Stimulated activated naive CD4-positive, alpha-beta T cell treated with Interleukin-2 at 50 U/mL for 16 hours (primary cell): ENCODE measurements around the gene GJB2.

Experiments
- DNase-seq: peaks from one replicate; lab custom pipeline; 2025; lab: John Stamatoyannopoulos, UW

Gene GJB2

DNA sequence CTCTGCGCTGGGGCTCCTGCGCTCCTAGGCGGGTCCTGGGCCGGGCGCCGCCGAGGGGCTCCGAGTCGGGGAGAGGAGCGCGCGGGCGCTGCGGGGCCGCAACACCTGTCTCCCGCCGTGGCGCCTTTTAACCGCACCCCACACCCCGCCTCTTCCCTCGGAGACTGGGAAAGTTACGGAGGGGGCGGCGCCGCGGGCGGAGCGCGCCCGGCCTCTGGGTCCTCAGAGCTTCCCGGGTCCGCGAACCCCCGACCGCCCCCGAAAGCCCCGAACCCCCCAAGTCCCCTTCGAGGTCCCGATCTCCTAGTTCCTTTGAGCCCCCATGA lies at the start of gene GJB2:
GJB2 (minus strand) TSS at position 103 of the 326 bp plus-strand sequence. CDS start 3,357 bp downstream, outside the sequence.
- no peak for DNase-seq

DNA sequence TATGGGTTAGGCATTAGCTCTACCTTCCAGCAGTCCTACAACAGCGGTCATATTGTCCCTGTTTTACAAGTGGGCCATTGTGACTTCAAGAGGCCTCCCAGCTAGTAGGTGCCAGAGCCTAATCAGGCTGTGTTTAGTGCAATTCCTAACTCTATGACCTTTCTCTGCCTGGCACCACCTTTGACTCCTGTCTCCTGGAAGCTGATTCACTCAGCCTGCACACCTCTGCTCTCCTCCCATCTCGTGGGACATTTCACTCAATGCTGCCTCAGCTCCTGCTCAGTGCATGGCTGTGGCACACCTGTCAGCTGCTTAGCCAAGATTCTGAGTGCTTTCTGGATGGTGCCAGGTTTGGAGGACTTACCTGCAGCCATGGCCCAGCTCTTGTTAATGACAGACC lies 48.9 kb upstream of the GJB2 start:
- DNase-seq = no peak

DNA sequence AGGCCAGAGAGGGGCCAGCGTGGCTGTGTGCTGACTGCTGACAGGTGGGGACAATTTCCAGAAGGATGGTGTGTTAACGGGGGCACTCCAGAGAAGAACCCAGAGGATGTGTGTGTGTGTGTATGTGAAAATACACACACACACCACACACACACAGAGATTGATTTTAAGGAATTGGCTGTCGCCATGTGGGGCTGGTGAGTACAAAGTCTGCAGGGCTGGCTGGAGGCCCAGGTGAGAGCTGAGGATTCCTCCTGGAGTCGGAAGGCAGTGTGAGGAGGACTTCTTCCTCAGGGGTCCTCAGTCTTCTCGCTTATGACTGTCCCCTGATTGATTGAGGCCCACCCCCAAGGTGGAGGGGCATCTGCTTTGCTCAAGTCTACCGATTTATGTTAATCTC lies 47.0 kb upstream of the GJB2 start:
- DNase-seq = no peak

DNA sequence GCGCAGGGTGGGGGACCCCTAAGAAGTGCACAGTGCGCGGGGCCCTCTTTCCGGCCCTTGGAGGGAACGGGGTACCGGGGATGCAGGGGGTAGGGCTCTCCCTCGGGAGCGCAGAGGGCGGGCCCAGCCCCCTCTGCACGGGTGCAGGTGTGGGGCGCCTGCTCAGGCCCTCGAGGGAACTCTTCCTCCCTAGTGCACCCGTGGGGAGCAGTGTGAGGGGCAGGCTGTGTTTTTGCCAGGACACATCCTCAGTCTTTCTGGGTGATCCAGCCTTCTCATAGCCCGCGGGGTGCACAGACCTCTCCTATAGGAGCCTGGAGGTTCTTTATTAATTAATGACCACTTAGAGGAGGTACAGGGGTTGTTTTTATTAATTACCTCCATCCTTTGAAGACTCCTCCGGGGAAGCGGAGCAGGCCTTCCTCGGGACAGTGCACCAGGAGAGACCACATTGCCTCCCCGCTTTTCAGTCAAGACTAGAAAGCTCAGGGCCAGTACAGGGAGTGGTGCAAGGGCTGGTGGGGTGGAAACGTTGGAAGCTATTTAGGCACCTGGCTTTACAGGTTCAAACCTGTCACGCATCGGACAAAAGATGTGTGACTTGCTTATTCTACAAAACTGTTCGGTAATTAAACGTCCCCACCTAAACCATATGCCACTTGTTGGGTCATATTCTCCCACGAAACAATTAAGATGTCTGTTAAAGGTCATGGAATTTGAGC lies 40.0 kb upstream of the GJB2 start:
- DNase-seq = no peak

DNA sequence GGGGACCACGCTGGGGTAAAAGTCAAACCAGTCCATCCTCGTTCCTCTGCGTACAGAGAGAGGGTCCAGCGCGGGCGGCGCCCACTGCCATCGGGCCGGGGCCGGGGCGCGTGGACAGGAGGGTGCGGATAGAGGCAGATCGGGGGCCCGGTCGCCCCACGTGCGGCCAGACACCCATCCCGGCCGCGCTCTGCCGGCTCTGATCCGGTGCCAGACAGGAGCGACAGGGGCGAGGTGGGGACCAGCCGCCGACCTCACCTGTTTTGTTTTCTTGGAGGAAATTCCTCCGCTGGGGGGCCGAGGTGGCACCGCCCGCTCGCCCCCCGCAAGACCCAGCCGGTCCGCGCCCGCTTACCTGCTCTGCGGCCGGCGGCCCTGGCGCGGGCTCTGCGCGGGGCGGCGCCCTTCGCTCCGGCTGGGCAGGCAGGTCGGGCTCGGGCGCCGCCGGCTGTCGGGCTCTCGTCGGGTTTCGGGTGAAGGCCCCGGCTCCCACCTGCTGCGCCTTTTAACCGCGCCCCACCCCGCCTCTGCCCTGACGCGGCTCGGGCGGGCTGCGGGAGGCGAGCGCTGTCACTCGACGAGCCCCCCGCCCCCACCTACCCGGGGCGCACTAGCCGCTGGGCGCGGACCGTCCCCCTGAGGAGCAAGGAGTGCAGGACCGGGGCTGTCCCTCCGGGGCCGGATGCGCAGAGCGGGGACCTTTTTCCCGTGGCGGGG lies 39.3 kb upstream of the GJB2 start, which contains the start of gene GJB6:
GJB6 (minus strand) TSS at position 481 of the 717 bp plus-strand sequence. CDS start 8,839 bp downstream, outside the sequence.
- DNase-seq = peak; percentile 6

DNA sequence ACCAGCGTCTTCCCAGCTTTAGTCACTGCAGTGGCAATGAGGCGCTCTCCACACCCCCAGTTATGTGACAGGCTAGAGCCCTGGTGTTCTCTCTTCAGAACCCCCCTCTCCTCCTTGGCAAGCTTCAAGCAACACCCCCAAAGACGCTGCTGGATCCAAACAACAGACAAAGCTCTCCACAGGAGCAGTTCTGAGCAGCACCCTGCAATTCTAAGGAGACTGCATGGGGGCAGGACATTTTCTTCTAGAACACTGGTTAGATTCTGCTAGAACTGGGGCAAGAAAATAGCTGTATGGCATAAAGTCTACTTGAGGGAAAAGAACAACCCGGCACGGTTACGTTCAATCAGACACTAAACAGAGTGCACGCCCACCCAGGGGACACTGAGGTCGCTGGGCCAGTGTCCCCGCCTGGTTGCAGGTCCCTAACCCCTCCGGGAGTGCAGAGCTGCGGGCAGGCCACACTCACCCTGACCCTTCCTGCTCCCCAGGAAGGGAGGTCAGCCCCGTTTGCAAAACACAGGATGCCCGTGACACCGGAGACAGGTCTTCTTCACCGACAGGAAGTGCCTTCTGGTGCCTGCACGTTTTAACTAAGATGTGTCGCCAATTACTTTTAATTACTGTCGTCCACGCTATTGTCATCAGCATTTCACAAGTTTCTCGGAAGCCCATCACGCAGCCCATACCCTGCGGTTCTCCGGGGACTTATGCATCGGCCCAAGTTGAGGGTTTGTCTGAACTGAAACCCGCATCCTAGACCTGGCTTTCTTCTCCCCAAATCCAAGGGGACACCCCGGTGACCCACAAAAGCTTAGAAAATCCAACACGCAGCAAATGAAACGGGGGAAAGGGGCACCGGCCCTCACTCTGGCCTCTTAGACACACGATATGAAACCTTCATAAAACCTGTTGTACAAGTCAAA lies 38.4 kb upstream of the GJB2 start:
- DNase-seq = no peak

DNA sequence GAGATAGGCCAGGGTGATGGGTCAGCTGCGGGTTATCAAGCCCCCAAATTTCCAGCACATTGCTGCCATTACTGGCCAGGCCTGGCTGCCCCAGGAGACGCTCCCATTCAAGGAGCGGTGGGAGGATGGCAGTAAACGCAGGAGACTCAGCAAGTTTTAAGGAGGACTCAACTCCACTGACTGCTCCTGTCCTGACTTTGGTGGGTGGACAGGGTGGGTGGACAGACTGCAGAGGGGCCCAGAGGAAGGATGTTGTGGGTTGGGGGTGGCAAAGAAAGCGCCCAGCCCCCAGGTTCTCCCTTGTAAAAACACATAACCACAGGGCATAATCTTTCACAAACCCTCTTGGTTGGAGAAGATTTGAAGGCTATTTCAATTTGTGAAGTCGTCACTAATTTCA lies 35.0 kb upstream of the GJB2 start:
- DNase-seq = no peak

DNA sequence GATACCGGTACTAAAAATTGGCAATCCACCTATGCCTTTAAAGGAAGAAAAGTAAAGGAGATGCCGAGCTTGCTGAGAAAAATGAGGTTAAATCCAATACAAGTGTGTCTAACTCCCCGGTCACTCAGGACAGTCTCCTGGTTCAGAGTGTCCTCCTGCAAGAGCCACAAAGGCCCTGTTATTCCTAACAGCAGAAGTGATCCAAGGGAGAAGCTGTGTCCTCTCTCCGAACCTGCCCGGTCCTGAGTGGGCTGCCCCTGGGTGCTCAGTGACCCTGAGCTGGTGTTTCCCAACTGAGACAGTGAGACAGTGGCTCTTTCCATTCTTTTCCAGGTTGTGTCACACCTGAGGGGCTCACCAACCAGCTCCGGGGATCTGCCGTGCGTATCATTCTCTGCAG lies 34.5 kb upstream of the GJB2 start:
- no peak for DNase-seq

DNA sequence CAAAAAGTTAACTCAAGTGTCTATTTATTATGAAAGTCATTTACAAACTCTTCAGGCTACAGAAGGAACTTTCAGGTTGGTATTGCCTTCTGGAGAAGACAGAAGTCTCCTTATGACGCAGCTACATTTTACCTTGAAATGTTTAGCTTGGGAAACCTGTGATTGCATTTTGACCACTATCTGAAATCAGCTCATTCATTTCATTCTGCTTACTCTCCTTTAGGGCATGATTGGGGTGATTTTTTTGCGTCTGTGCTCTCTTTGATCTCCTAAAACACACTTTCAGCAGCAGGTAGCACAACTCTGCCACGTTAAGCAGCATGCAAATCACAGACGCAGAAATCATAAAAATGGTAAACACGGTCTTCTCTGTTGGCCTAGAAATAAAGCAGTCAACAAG lies 29.8 kb upstream of the GJB2 start:
- no peak for DNase-seq

DNA sequence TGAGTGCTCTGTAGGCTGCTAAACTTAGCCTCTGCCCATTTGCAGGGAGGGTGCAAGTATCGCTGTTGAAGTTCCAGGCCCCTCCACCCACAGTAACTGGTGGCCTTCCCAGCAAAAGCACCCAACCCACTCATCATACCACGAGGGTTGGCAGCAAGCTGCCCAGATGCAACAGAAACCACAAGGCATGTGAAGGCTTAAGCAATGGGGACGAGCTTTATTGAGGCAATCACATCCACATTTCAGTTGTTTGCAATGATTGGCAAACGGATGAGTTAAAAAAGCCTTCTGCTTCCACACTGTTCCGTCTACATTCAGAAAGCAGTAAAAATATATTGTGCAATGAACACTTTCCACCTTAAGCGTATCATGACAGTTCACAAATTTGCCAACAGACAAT lies 29.0 kb upstream of the GJB2 start:
- no peak for DNase-seq

DNA sequence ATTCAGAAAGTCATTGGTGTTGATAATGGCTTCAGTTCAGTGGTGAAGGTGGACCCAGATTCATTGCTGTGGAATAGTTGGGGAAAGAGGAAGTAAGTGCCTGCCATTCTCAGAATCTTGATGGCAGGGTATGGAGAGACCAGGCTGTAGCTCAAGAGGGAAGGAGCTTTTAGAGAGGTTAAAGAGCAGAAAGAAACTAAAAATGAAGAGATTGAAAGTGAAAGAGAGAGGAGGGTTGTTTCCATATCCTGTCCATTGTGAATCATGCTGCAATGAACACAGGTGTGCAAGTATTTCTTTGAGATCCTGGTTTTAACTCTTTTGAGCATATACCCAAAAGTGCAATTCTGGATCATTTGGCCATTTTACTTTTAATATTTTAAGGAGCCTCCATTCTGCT lies 26.8 kb upstream of the GJB2 start:
- no peak for DNase-seq

DNA sequence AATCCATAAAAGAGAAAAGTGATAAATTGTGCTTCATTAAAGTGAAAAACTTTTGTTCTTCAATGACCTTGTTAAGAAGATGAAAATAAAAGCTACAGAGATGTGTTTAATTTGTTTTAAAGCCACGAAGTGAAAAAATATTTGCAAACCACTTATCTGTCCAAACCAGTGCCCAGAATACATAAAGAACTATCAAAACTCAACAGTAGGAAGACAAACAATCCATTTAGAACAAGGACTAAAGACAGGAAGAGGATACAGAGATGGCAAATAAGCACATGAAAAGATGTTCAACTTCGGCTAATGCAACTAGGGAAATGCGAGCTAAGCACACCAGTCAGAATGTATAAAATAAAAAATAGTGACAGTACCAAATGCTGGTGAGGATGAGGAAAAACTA lies 24.4 kb upstream of the GJB2 start:
- no peak for DNase-seq

DNA sequence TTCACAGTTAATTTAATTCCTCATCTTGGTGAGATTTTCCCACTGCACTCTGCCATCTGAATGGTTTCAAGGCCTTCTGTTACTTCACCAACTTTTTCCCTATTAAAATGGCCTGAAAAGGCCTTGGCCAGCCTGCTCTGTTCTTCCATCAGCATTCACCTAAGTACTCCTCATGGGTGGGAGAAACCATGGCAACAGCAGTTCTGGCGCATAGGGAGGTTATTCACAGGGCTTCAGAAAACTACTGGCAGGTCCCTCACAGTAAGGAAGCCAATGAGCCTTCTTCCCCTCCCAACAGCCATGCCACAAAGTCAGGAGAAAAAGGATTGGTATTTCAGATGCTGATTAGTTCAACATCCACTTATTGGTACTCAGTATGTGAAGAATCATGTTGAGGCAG lies 17.2 kb upstream of the GJB2 start:
- no peak for DNase-seq

DNA sequence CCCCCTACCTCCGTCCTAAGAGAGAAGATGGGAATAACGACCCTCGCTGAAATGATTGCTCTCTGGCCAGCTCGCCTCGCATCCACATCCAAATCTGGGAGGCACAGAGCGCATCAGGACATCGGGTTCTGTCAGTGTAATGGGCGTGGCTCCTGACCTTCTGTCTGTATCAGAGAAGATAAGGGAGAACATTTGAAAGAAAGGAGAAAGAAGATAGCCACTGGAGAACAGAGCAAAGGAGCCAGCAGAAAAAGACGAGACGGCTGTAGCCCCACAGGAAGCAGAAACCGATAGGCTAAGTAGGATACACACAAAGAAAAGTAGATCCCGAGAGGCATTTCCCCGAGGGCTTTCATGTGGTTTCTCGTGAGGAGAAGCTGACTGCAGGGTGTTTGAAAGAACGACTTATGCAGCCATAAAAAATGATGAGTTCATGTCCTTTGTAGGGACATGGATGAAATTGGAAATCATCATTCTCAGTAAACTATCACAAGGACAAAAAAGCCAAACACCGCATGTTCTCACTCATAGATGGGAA lies 14.0 kb upstream of the GJB2 start:
- DNase-seq = no peak

DNA sequence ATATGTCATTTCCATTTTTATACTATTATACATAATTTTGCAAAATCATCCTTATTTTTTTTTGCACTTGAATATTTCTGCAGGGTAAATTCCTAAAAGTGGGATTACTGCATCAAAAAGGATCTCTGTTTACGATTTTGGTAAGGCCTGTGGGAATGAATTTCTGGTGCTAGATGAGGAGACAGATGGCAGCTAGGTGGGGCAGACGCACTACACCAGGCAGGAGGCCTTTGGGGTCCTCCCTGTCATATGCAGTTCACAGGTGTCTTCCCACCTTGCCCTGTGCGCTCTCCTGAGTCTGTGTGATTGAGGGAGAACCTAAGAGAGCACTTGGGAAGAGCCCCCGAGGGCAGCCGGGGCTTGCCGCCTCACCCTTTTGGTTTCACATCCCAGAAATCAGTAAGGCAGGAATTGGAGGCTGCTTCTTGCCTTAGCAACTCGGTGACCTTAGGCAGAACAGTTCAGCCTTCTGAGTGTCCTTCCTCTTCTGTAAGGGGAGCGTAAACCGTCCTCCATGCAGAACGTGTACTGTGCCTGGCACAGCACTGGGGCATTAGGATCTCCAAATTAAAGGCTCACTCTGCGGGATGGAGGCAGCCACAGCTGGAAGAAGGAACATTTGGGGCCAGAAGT lies 13.4 kb upstream of the GJB2 start:
- DNase-seq = no peak

DNA sequence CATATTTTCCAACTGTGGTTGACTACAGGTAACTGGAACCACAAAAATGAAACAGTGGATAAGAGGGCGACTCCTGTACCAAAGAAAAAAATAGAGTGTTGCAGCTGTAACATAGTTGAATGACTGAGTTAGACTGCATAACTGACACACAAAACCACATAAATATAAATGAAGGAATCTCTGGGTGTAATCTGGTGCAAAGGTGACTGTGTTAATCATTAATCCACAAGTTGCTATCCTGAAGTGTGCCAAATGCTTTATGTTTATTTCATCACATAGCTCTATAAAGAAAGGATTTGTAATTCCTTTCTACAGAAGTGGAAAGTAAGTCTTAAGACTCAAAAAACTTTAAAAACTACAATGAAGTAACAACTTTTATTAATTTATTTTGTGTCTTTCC lies 6.0 kb upstream of the GJB2 start:
- DNase-seq = no peak

DNA sequence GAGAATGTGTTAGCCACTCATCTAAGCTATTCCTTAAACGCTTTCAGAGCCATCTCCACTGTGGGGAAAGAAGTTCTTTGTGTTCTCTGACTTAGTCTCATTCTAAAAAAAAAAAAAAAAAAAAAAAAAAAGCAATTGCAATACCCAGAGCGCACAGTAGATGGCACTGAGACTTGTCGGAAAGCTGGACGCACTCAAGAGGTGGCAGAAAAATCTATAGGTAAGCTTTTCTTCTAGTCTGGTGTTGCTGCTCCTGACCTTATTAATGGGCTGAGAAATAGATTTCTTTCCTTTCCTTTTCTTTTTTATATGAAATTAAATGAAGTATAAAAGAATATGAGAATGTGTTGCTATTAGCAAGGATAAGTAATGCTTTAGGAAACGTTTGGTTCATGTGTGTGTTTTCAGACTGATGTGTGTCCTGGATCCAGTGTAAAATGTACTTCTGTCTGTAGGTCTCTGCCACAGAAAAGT lies 4.7 kb upstream of the GJB2 start:
- DNase-seq = no peak

DNA sequence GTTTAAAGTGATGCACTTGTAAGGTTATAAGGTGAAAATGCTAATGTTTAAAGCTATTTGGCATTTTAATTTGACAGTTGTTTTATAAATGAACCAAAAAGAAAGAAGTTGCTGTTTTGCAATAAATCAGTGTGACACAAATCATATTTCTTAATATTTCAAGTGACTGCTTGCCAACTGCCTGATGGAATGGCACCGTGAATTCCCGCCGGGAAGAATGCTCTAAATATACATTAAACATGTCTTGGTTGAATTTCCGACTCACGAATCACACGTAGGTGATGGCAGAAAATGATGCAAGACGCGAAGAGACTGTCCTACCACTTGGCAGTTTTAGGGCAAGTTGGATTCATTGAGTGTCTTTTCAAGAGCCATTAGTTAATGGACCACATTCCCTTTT lies 3.1 kb upstream of the GJB2 start:
- no peak for DNase-seq

DNA sequence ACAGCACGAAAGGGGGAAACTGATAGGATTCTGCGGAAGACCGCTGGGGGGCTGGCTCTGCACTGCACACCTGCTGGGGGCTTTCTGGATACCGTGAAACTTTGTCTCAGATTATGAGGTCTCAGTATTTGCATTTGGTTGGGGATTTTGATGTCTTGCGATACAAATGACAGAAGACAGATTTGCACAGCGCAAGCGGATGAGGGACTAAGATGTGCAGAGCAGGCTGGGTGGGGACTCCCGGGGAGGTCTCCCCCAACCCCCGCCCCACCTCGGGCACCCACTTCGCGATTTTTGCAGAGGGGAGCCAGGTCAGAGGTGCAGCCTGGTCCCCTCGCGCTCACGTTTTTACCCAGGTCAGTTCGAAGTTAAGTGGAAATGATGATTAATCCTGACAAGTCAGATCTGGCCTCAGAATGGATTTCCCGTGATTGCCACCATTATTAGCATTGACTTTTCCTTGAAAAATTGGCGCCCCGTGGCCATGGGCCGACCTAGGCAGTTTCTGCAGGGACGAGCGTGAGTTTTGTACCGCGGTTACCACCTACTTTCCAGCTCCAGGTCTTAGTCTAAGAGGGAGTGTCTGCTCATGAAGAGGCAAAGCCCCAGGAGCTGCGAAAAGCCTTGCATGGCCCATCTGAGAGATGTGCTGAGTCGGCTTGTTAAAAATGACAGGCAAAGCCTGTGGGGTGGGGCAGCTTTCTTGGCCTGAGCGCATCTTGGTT lies 1.3 kb upstream of the GJB2 start:
- DNase-seq = no peak

DNA sequence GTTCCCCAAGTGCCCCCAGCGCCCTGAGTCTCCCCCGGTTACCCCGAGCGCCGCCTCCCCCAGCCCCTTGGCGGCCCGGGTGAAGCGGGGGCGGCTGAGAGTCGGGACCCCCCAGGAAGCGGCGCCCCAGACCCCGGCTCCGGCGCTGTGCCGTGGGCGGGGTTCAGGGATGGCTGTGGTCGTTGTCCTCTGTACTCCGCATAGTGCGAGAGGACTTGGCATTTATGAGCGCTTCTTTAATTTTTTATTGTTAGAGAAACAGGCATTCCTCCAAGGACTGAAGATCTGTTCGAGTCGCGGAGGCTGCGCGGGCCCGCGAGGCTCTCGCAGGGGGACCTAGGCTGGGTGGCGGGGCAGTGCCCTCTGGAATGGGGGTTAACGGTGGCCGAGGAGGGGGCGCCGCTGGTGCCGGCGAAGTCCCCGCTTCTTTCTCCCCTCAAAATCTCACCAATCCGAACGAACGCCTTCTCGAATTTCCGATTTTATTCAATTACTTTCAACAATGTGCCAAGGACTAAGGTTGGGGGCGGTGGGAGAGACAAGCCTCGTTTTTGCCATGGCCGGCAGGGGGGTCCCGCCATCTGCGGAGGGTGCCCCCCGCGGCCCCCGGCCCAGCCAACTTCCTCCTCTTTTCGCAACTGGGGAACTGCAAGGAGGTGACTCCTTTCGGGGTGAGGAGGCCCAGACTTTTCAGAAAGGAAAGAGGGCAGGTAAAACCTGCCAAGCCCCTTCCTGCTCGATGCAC lies 596 bp upstream of the GJB2 start:
- DNase-seq = no peak
